ENCODE results near the gene CENATAC.
A peak's percentile ranks its signal among the peaks of the same experiment; 100 is the strongest.

DNA sequence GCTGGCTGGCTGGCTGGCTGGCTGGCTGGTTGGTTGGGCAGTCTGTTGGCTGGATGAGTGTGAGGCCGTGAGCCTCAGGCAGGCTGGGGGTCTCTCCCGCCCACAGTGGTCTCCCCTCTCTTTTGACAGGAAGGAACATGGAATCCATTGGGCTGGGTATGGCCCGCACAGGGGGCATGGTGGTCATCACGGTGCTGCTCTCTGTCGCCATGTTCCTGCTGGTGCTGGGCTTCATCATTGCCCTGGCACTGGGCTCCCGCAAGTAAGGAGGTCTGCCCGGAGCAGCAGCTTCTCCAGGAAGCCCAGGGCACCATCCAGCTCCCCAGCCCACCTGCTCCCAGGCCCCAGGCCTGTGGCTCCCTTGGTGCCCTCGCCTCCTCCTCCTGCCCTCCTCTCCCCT is 40.0 kb upstream of the CENATAC start:
- TF ChIP-seq CTCF (conservative IDR thresholded peaks at IDR 0.05 in 1 of 2, IDR thresholded peaks at IDR 0.05 in 1 of 2; ENCODE audit: low read depth in 1 of 2, low read length in 2 of 2) (no peak), EZH2 (IDR thresholded peaks at IDR 0.05; ENCODE audit: low read length, missing control alignments) (peak; percentile 33)
